SKM-1 (cell line): ENCODE data around the gene C6orf120.
"Not testable (repeated sequence)": the region's sequence is repeated elsewhere in the genome, so short reads cannot be mapped to it uniquely, and the experiment has no call there.

Source experiments
- DNase-seq: peaks from one replicate; lab custom pipeline; 2025; ENCODE audit not compliant: unreplicated experiment; lab: John Stamatoyannopoulos, UW

C6orf120 gene

GRCh38 chr6:169678342-169678741 is 23.6 kb upstream of the C6orf120 start:
- DNase-seq: no peak

- no peak for DNase-seq
These were observed 17.9 kb upstream of the C6orf120 start for GRCh38 chr6:169684056-169684455.

GRCh38 chr6:169685860-169686259 is 16.1 kb upstream of the C6orf120 start:
- no peak for DNase-seq

GRCh38 chr6:169689287-169689686 is 12.6 kb upstream of the C6orf120 start:
- no peak for DNase-seq

GRCh38 chr6:169691260-169691659 is 10.7 kb upstream of the C6orf120 start:
- DNase-seq: no peak

- DNase-seq: no peak
These were observed 9.4 kb upstream of the C6orf120 start for GRCh38 chr6:169692516-169692915.

- no peak for DNase-seq
These were observed 6.8 kb upstream of the C6orf120 start for GRCh38 chr6:169695131-169695530.

- not testable (repeated sequence) for DNase-seq
These were observed 4.8 kb upstream of the C6orf120 start for GRCh38 chr6:169697115-169697514.

- peak; percentile 40 for DNase-seq
These were observed 1.6 kb upstream of the C6orf120 start for GRCh38 chr6:169700296-169700695.

- DNase-seq: no peak
These were observed 494 bp upstream of the C6orf120 start for GRCh38 chr6:169701311-169701953.

- no peak for DNase-seq
These were observed 917 bp downstream of the C6orf120 start for GRCh38 chr6:169702840-169703246.

GRCh38 chr6:169707772-169708171 is 5.8 kb downstream of the C6orf120 start:
- no peak for DNase-seq

- no peak for DNase-seq
These were observed 7.4 kb downstream of the C6orf120 start for GRCh38 chr6:169709293-169709692.

GRCh38 chr6:169710009-169710408 is 8.1 kb downstream of the C6orf120 start:
- no peak for DNase-seq

- DNase-seq: no peak
These were observed 12.3 kb downstream of the C6orf120 start for GRCh38 chr6:169714178-169714577.

GRCh38 chr6:169714595-169714994 is 12.7 kb downstream of the C6orf120 start:
- no peak for DNase-seq

- DNase-seq: no peak
These were observed 17.2 kb downstream of the C6orf120 start for GRCh38 chr6:169719117-169719516.

GRCh38 chr6:169720207-169720855 is 18.4 kb downstream of the C6orf120 start:
- DNase-seq: no peak

GRCh38 chr6:169722362-169723199 is 20.7 kb downstream of the C6orf120 start:
- peak; percentile 31 for DNase-seq

- no peak for DNase-seq
These were observed 21.4 kb downstream of the C6orf120 start for GRCh38 chr6:169723200-169723909.

- no peak for DNase-seq
These were observed 22.1 kb downstream of the C6orf120 start for GRCh38 chr6:169723991-169724493.
